ENCODE measurements around the gene STK32C.

Gene STK32C

DNA sequence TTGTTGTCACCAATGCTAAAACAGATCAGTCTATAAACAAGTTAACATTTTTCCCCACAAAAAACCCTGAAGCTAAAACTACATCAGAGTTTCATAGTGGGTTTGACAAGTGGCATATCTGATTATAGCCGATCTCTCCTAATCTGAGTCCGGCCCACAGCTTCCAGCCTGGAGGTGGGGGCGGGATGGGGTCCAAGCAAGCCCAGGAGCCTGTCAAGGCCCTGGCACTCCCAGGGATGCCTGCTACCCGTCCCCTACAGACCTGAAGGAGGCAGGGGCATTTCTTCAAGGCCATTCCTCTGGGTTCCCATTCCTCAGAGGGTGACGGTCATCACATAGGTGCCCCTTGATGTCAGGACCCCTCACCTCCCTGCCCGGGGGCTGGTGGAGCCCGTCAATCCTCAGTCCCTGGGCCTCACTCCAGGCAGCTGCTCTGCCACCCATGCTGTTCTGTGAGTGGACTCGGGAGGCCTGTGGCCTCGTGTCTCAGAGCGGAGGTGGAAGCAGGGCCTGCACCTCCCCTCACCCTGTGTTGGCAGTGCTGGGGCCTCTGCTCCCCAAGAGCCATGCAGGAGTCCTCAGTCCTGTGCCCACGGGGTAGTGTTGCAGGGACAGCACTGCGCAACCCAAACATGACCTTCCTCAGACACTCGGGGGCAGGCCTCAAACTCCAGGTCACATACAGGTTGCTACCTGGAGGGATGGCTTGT, 112.2 kb downstream of the STK32C start:
- no peak for DNase-seq

DNA sequence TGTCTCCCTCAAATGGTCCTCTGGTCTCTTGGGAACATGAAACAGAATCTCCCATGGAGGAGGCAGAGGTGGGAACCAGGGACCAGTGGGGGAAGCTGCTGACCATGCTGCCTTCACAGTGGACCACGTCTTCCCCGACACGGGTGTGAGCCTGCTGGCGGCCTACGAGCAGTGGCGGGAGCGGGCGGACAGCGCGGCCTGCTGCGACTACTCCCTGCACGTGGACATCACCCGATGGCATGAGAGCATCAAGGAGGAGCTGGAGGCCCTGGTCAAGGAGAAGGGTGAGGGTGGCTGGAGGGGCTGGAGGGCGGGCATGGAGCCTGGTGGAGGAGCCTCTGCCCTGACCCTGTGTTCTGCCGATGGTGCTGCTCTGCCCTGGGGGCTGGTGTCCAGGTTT, 113.0 kb downstream of the STK32C start:
- DNase-seq: no peak

DNA sequence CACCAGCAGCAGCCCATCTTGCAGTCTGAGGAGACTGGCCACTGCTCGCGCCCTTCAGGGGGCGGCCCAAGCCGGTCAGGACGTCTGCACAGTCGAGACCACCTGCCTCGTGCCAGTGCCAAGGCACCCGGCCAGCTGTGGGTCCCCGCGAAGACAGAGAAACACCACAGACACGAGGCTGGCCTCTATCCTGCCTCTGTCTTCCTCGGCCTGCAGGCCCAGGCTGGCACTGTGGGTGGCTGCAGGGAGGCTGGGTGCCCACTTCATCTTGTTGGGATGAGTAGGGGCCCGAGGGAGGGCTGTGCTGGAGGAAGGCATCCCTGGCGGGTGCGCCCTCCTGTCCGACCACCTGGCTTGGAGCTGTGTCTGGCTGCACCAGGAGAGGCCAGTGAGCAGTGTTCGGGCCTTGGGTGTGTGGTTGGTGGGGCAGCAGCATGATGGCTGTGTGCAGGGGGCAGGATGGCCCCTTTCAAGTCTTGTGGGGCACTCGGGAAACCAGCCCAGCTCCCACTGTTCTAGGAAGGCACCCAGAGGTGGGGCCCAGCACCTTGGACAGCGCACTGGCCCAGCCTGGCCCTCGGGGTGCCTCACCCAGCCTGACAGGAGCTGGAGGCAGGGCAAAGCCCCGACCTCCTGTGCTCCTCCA, 113.7 kb downstream of the STK32C start:
- DNase-seq: no peak

DNA sequence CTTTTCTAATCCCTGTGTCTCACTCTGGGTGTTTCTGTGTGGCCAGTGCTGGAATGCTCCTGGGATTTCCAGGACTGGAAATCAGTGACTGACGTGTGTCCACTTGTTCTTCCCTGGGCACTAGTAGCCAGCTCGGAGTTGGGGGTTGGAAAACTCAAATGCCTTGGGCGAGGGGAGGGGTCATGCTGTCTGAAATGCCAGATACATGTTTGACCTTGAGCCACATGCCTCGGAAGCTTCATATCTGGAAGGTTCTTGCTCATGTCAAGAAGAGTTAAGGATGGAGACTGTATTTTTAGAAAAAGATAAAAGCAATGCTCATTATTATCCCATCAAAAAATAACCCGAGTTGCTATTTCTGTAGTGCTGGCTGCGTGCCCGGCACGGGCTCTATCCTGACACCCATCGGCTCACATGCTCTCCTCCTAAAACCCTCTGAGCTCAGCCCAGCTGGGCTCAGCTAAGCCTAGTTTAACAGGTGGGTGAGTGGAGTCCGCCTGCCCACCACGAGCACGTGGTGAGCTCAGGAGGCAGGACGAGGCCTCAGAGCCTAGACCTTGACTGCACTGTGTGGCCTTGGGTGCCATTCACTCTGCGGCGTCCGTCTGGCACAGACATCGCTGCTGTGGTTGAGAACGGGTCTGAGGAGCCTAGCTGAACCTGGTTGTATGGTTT, 114.6 kb downstream of the STK32C start:
- DNase-seq: no peak

DNA sequence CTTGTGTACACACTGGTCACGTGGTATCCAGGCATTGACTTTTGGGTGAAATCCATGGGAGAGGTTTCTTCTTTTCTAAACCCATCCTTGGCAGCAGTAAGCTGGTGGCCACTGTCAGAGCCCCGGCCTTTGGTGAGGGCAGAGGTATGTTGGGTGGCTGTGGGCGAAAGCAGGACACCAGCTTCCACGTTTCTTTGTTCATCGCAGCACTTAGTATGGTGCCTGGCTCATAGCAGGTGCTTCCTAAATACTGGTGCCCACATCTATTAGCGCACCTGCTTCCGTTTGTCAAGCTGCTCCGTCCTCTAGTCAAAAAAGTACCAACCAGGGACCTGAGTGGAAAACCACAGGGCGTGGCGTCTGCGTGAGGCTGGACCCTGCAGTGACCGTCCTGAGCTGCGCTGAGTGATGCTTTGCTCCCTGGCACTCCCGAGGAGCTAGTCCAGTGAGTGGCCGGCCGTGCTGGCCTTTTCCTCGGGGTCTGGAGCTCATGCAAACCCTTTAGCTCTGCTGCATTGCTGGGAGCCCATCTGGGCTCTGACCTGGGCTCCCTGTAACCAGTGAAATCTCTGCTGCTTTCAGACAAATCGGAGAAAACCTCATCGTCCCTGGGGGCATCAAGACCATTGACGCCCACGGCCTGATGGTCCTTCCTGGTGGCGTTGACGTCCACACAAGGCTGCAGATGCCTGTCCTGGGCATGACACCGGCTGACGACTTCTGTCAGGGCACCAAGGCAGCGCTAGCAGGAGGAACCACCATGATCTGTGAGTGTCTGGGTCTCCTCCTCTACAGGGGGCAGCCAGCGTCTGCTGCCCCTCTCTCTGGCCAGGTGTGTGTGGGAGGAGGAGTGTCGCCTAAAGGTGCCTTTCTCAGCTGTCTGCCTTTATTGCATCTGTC, 115.4 kb downstream of the STK32C start:
- DNase-seq: no peak

DNA sequence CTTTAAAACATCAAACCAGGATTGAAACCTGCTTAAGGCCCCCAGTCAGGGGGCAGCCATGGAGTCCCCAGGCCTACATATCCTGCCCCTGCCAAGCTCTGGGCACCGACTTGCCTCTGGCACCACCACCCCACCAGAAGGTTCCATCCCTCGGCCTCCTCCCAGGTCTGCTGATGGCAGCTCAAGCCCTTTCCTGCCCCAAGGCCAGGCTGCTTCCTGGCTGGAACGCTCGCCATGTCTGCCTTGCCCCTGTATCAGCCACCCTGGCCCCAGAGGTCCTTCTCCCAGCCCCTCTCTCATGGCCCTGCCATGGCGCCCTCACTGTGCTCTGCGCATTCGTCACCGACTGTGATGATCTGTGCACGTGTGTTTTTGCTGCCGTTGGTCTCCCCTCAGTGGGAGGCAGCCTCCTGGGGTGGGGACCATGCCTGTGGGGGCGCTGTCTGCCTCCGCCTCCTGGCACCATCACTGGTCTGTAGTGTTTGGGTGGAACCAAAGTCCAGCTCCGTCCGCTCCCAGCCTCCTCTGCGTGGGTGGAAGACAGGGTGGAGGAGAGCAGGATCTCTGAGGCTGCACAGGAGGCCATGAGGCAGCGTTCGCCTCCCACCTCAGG, 117.8 kb downstream of the STK32C start:
- no peak for DNase-seq

DNA sequence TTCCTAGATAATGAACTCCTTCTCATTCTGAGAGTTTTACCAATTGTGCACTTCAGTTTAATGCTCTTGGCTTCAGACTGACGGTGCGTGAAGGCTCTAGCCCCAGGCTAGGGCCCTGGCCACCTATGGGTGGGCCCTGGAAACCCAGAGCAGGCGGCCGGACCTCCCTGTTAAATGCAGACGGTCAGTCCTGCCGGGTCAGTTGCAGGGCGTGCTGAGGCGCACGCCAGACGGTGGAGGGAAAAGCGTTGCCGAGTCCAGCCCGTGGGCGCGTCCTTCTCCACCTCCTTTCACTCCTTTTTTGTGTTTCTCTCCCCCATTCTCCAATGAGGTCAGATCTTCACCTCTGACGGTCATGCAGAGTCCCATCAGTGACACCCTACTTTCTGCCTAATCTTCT, 118.7 kb downstream of the STK32C start:
- DNase-seq: no peak

DNA sequence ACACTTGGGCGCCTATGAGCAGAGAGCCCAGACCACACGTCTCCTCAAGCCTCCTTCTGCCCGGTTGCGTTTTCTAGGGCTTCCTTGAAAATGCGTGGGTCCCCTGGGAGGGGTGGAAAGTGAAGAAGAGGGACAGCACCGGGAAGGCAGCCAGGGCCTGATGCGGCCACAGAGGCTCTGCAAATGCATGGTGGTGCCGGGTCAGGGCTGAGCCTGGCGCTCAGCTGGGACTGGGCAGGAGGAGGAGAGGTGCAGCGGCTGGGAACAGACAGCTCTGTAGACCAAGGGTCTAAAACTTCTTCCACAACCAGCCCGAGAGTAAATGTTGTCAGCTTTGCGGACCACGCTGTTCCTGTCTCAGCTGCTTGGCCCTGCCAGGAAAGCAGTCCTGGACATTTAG, 119.4 kb downstream of the STK32C start:
- no peak for DNase-seq

DNA sequence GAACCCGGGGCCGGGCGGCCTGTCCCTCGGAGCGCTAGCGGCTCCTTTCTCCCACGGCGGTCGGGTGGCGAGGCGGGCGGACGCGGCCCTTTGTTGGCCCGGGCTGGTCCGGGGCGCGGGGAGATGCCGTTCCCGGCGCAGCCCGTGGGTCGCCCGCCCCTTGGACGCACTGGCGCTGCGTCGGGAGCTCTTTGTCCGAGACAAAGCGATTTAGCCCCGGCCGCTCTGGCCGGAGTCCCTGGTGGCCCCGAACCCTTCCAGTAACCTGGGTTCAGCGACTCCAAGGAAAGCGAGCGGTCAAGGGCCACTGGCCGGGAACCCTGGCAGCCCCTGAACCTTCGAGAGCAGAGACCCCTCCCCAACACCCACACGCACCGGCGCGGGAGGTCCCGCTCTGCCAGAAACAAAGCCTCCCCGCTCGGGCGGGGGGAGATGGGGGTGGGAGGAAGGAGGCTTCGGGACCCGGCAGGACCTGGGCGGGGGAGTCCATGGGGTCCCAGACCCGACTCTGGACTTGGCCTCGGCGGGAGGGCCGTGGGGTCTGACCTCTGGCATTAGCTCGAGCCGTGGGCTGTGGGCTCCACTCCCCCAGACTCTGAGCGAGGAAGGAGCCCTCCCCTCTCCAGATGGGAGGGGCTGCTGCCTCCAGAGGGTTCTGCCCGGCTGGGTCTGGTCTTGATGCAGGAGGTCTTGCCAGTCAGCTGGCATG, 120.2 kb downstream of the STK32C start:
- DNase-seq: no peak

DNA sequence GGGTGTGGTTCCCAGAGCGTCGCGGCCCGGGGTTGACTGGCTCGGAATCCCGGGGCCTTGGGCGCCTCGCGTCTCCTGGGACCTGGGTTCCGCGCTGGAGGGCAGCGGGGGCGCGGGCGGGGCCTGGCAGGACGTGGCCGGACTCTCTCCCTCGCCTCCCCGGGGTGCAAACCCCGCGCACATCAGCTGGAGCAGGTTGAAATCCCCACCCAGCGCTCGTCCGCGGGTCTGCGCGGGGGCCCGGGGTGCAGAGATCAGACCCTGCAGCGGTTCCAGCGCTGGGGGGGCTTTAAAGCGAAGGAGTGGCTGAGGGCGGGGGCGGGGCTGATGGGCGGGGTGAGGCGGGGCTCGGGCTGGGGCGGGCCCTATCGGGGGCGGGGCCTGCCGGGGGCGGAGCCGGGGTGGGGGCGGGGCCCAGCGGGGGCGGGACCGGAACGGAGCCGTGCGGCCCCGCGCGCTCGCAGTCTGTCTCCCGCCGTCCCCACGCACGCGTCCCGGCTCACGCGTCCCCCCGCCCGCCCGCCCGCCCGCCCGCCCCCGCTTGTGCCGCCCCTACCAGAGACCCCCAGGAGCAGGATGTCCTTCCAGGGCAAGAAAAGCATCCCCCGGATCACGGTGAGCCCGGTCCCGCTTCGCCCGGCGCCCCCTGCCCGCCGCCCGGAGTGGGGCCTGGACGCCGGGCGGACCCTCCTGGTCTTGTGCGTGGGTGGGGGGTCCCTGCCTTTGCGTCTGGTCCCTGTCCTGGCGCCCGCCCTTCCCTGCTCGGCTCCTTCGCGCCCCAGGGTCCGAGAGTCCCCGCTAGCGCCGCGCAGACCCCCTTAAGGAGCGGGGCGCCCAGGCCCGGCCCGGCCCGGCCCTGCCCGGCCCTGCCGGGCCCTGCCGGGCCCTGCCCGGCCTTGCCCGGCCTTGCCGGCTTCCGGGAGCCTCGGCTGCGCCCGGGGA, 121.0 kb downstream of the STK32C start, which contains the start of gene DPYSL4:
Gene DPYSL4, plus strand, starts transcription at position 461 of the 942 bp plus-strand sequence. Its CDS starts 116 bp downstream, at position 577.
- DNase-seq: peak; percentile 2

DNA sequence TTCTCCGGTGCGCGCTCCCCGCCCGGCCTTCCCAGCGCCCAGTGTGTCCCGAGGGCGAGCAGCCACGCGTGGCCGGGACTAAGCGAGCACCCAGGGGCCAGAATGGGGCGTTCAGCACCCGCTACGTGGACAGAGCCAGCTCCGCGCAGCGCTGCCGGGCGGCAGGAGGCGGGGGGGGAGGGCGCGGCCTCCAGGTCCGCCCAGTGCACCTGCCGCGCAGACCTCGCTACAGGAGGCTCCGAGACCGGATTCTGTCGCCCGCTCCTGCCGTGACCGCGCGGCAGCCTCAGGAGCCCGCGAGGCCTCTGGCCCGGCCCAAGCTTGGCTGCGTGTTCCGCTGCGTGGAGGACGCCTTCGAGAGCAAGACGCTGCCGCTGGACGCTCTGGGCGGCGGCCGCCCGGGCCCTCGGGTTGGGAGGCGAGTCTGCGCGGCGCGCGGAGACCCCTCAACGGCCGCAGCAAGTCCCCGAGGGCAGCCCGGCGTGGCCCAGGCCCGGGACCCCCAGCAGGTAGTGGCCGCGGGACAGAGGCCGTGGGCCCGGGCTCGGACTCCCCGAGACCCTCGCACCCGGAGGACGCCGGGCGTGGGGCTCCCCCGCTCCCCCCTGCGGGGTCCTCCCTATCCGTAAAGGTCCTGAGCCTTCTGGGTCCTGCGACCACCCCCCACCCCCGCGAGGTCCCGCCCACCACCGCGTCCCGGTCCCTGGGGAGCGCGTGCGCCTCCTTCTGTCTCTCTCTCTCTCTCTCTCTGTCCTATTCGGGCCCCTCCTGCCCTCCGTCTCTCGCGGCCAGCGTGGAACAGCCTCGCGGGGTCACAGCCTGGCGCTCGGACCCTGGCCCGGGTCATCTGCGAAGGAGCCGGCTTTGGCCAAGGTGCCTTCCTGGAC, 121.9 kb downstream of the STK32C start:
- peak; percentile 7 for DNase-seq

DNA sequence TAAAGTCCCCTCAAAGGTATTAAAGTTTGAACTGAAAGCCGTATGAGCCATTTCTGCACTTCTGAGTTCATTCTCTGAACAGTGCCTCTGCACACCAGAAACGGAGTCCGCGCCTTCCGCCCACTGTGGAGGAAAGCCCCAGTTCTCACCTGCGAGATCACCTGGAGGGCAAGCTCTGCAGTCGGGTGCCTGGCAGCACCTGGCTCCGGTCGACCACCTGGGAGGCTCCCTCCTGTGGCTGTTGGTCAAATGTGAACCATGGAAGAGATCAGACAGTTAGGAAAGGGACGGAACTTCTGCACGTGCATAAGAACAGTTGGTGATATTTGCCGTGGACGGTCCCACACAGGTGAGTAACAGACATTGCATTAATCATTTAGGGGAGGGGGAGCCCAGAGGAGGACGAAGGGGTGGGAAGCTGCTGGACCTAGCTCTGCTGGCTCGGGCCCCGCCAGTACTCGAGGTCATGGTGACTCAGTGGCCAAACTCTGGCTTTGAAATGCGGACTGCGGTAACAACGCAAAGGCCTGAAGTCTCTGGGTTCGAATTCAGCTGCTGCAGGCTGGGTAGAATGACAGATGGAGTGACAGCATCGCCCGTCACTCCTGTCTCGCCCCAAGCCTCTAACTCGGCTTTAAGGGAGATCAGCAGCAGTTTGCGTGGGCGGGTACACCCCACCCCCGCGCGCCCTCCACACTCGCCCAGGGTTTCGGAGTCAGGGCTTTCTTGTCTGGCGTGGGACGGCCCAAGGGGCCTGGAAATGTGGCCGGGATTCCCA, 122.7 kb downstream of the STK32C start:
- no peak for DNase-seq

DNA sequence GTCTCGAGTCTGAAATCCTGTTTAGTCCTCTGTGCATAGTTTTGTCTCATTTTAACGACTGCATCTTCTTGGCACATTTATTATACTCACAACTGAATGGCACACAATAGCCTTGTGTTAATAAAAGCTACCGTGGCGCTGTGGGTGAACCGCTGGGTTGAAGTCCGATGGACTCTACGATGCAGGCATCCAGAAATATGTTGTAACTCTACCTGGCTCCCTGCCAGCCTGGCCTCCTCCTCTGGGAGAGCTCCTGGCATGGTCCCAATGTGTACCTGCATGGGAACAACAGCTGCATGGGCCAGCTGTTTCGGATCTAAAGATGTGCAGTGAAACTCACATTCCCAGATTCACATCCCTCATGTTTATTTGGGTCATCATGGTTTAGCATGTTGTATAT, 124.7 kb downstream of the STK32C start:
- DNase-seq: no peak

DNA sequence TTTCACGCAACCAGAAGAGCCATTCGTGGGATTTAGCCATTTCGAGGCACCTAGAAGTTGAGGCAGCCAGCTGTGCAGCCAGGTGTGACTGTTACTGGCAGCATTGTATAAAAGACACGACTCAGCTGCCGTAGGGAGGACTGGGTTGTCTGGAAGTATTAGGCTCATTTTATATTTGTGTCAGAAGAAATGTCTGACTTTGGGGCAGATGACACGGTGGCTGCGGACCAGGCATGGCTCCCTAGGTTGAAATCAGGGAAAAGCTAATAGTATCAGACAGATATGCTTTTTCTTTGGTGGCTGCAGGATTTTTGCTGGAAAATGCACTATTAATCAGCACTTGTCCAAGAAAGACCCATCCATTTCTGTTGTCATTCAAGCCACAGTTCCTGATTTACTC, 125.2 kb downstream of the STK32C start:
- no peak for DNase-seq

DNA sequence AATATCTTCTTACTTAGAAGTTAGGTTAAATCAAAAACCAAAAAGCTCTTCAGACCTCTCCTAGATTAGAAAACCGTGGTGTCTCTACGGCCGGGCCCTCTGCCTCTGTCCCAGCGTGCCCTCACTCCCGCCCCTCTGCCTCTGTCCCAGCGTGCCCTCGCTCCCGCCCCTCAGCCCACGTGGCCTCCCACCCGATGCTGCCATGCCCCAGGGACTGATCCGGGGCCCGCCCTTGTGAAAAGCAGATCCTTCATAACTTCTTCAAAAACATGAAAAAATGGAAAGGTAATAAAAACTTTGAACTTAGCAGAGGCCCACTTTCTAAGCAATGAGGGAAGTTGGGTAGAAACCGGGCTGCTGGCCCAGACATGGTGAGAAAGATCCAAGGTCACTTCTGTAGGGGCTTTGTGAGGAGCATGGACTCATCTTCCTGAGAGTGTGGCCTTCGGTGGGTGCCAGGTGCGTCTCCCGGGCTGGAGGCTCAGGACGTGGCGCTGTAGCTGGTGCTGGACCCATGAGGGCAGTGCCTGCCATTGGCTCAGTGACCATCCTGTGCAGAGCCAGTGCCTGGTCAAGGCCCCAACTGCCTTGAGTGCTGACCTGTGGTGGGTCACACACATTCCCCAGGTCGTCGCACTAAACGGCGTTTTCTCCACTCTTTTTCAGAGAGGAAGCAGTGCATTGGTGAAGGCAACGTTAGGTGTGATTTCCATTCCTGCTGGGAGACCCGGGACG, 125.9 kb downstream of the STK32C start:
- DNase-seq: no peak

DNA sequence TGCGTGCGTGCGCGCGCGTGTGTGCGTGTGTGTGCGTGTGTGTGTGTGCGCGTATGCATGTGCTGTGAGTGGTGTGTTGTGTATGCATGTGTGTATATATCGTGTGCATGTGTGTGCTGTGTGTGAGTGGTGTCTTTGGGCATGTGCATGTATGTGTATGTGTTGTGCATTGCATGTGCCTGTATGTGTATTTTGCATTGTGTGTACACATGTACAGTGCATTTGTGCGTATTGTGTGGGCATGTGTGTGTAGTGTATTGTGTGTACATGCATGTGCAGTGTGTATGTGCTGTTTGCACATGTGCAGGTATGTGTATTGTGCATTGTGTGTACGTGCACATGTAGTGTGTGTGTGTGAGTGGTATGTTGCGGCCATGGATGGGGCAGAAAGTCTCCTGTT, 127.0 kb downstream of the STK32C start:
- DNase-seq: no peak

DNA sequence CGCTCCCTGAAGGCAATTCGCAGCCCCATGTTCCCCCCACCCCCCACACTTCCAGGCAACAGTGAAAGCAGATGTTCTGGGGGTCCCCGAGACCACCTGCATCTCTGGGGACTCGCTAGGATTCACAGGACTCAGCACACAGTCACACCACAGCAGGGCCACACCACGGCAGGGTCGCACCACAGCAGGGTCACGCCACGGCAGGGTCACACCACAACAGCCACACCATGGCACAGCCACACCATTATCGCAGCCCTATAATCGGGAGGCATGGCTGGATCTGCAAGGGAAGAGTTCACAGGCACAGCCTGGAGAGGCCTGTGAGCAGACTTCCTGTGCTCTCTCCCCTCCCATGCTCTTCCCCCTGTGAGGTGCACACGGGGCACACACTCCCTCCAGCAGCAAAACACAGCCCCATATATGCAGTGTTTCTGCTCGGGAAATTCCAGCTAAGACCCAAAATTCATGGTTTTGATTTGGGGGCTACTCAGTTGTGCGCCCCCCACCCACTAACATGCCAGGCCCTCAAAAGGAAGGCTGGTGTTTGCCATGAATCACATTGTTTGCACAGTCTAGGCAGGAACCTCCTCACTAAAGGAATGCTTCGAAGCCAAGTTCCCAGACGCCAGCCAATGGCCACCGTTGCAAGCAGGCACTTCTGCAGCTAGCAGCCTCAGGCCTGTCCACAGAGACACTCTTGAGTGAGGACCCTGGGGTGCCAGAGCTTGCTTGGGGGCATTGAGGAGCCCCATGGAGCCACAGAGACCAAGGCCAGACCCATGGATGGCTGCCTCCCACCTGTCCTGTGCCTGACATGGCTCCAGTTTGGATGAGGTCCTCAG, 128.0 kb downstream of the STK32C start:
- DNase-seq: no peak
